Neural progenitor cell (in vitro differentiated cells): ENCODE results near the gene CADPS.

Experiments used
- EZH2 ChIP-seq: fragments of 200-600 bp; sonication (generic); IDR thresholded peaks from 2 replicates; pipeline ENCODE4 v1.6.1; 2017; ENCODE audit warnings: antibody characterized with exemption, mild to moderate bottlenecking, moderate library complexity
- TF ChIP-seq, protein P1 (sequence below): fragments of 200-600 bp; sonication (generic); IDR thresholded peaks from 2 replicates; pipeline ENCODE4 v1.5.1; 2017; ENCODE audit warnings: antibody characterized with exemption, mild to moderate bottlenecking

DNA sequence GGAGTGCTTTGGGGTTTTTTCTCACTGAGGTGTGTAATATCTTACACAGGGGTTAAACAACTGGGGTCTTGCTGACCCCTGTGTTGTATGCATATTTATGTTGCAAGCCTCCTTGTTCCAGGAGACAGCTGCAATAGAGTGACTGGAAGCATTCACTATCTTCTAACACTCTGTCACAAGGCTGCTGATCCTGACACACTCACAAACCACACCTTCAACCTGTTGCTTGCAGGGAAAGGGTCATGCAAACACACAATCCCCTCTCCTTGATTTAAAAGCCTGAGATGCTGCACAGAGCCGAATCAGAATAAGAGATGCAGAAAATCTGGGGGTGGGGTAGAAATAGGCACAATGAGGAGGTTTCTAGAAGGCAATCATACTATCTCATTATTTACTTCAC lies 197.3 kb downstream of the CADPS start:
- TF ChIP-seq, protein P1, sequence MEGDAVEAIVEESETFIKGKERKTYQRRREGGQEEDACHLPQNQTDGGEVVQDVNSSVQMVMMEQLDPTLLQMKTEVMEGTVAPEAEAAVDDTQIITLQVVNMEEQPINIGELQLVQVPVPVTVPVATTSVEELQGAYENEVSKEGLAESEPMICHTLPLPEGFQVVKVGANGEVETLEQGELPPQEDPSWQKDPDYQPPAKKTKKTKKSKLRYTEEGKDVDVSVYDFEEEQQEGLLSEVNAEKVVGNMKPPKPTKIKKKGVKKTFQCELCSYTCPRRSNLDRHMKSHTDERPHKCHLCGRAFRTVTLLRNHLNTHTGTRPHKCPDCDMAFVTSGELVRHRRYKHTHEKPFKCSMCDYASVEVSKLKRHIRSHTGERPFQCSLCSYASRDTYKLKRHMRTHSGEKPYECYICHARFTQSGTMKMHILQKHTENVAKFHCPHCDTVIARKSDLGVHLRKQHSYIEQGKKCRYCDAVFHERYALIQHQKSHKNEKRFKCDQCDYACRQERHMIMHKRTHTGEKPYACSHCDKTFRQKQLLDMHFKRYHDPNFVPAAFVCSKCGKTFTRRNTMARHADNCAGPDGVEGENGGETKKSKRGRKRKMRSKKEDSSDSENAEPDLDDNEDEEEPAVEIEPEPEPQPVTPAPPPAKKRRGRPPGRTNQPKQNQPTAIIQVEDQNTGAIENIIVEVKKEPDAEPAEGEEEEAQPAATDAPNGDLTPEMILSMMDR: no peak
- TF ChIP-seq EZH2: no peak
